Measurements from ENCODE around the gene CHRNB4.
A peak's percentile ranks its signal among the peaks of the same experiment; 100 is the strongest.

Gene CHRNB4

DNA sequence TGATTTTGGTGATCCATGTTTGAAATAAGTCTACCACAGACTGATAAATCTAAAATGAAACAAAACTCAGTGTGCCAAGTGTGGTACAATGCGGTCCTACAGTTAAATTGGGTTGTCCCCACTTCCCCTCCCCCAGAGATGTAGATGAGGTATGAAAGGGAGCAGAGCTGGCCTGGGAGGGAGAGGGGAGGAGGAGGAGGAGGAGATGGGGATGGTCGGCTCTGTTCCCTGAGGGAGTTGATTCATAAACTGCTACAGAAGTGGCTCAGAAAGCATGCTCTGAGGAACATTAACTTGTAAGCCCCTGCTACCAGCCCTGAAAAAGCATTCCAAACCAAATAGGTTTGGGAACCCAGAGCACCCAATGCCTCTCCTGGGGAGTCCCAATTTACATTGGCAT lies 28.0 kb upstream of the CHRNB4 start:
- DNase-seq (ENCODE audit: low read depth in 2 of 2, low spot score in 1 of 2): no peak

DNA sequence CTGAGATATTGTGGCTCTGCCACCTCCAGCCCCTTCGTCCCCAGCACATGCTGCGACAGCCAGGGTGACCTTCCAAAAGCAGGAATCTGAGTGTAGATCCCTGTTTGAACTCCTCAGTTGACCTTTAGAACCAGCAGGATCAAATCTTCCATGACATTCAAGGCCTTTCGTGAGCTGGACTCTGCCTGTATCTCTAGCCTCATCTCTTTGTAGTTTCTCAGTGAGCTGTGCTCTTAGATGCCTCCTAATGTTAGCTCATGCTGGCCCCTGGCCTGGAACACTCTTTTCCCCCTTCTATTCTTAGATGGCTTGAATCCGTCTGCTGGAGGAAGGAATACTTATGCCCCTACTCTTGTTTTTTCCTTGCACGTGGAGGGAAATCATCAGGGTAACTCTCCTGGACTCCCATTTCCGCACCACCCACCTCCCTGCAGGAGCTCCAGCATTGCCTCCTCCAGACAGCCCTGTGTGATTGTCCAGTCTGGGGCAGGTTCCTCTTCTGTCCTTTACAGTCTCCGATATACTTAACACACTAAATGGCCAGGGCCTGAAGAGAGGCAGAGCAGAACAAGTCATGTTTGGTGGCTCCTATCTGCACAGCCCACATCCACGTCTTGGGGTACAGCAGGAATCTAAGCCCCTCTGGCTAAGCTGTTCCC lies 26.7 kb upstream of the CHRNB4 start:
- no peak for DNase-seq (ENCODE audit: low read depth in 2 of 2, low spot score in 1 of 2)

DNA sequence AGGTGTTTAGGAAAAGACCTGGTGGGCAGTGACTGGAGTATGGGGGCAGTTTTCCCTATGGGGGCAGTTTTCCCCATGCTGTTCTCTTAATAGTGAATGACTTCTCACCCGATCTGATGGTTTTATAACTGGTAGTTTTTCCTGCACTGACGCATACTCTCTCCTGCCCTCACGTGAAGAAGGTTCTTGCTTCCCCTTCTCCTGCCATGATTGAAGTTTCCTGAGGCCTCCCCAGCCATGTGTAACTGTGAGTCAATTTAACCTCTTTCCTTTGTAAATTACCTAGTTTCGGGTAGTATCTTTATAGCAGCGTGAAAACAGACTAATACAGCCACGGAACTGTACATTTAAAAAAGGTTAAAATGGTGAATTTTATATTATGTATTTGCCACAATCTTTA lies 25.0 kb upstream of the CHRNB4 start:
- DNase-seq (ENCODE audit: low read depth in 2 of 2, low spot score in 1 of 2): no peak

DNA sequence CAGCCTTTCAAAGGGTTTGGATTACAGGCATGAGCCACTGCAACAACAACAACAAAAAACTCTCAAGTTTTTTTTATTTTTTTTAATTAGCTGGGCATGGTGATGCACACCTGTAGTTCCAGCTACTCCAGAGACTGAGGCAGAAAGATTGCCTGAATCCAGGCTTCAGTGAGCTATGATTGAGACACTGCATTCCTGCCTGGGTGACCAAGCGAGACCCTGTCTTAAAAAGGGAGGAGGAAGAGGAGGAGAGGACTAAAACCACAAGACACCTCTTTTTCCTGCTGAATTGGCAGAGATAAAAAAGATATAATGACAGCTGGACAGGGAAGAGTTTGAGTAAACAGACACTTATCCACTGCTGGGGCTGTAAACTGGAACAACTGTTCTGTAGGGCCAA lies 22.7 kb upstream of the CHRNB4 start:
- no peak for DNase-seq (ENCODE audit: low read depth in 2 of 2, low spot score in 1 of 2)

DNA sequence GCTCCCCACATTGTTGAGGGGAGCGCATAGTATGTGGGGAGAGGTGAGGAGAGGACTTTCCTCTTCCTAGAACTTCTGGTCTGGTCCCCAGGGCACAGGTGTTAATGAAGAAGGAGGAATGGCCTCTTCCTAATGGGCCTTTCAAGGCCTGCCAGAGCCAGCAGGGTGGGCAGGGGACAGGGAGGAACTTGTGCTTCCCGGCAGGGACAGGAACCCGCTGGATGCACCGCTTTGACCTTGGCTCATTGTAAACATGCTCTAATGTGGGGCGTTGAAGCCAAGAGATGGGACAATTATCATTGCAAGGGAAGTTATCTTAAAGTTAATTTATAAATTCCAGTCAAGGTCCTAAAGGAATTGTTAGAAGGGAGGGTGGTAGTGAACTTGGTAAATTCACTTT lies 21.0 kb upstream of the CHRNB4 start:
- DNase-seq (ENCODE audit: low read depth in 2 of 2, low spot score in 1 of 2): no peak

DNA sequence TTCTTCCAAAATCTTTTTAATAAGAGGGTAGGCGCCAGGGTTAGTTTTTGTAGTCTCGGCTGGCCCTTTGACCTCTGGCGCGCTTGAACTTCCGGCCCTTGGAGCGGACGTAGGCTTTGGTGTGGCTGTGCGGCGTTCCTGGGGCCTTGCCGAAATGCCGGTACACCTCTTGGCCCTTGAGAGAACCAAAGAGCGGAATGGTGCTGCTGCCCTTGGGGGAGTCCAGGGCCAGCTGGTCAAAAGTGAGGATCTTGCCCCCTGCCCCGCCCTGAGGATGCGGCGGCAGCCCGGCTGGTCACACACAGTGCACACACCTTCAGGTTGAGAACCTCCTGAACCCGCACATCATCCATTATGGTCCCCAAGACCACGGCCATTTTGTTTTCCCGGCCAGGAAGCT lies 20.0 kb upstream of the CHRNB4 start:
- no peak for DNase-seq (ENCODE audit: low read depth in 2 of 2, low spot score in 1 of 2)

DNA sequence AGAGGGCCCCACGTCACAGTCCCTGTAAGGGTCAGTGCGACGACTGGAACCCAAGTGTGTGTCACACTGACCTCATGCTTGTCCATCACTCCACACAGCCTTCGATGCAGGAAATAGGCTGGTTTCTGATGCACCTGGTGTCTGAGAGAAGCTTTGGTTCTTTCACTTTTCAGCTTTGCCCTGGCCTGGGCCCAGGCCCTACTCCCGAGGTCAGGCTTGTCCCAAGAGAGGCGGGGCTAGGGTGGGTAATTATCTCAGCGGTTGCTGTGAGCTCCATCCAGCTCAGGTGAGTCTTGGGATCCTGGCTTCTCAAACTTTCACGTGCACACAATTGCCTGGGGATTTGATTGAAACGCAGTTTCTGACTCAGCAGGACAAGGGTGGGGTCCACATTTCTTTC lies 19.6 kb upstream of the CHRNB4 start:
- no peak for DNase-seq (ENCODE audit: low read depth in 2 of 2, low spot score in 1 of 2)

DNA sequence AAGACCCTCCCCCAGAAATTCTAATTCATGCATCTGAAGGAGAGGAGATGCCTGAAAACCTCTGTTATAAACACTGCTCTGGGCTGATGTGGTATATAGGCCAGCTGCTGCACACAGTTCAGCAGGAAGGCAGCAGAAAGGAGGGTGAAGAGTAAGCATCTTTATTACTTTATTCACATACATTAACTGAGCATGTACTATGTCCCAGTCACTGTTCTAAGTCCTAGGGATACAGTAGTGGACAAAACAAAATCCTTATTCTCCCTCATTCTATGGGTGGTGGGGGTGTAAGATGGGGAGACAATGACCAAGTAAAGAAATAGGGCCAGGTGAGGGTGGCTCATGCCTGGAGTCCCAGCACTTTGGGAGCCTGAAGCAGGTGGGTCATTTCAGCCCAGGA lies 17.8 kb upstream of the CHRNB4 start:
- DNase-seq (ENCODE audit: low read depth in 2 of 2, low spot score in 1 of 2): no peak

DNA sequence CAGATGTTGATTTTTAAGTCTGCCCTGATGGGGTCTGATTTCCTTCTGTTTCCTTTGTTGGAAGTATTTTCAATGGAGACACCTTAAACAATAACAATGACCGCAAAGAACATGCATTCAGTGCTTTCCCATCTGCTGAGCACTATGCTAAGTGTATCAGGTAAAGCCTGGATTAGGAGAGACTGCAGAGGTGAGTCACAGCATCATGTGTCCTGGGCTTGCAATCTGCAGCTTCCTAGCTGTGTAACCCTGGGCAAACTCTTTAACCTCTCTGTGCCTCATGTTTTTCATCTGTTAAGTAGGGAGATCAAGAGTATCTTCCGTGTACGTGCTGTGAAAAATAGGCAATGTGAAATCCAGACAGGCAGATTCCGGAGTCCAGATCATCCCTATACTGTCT lies 13.3 kb upstream of the CHRNB4 start:
- no peak for DNase-seq (ENCODE audit: low read depth in 2 of 2, low spot score in 1 of 2)

DNA sequence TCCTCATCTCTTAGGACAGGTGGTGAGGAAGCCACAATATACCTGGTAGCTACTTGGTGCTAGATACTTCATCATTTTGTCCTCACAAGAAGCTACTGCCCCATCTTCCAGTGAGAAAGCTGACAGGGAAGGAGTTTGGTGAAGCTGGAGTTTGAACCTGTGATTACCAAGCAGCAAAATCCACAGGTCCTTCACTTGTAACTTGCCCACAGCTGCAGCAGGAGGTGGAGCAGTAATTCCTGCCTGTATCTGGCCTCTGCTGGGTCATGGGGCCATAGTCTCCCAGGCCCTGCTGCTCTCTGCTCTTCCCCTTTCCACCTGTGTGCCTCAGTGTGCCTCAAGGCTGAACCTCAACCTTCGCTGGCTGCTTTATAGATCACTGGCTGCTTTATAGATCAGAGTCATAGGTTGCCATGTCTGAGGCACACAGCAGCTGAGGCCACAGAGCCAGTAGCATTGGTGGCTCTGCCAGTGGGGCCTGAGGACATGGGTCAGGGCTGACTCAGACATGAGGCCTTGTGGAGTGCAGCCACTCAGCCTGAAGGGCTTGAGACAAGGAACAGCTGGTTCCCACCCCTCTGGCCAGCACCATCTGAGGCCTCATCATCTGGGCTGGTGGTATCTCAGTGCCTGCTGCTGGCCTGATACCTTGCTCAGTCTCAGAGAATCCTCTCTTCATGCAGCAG lies 11.1 kb upstream of the CHRNB4 start:
- no peak for DNase-seq (ENCODE audit: low read depth in 2 of 2, low spot score in 1 of 2)

DNA sequence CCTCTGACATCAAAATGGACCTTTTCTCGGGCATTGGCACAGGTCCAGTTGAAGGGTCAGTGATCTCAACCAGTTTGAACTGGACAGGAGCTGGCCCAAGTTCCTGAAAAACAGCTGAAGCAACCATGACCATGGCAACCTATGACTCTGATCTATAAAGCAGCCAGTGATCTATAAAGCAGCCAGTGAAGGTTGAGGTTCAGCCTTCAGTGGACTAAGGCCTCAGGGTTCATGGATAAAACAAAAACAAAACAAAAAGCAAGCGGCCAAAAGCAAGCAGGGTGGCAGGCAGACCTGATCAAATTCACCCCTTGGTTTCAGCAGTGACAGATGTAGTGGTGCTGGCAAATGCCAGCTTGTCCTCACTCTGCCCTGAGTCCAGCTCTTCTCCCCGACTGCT lies 10.0 kb upstream of the CHRNB4 start:
- DNase-seq (ENCODE audit: low read depth in 2 of 2, low spot score in 1 of 2): no peak

DNA sequence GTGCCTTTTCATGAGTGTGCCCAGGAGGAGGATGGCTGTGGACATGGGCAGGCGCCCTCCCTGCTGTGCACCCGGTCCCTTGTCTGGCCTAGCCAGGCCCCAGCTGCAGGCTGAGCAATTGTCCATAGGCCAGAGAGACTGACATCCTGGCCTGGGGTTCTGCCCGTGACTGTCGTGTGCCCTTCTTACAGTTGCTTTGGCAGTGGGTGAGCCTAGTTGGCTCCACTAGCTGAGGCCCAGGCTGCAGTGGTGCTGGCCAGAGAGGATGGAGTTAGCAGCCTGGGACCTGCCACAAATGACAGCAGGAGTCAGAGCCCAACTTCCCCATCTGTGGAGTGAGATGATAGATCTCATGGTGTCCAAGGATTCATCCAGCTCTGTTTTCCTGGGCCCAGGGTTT lies 9.0 kb upstream of the CHRNB4 start:
- no peak for DNase-seq (ENCODE audit: low read depth in 2 of 2, low spot score in 1 of 2)

DNA sequence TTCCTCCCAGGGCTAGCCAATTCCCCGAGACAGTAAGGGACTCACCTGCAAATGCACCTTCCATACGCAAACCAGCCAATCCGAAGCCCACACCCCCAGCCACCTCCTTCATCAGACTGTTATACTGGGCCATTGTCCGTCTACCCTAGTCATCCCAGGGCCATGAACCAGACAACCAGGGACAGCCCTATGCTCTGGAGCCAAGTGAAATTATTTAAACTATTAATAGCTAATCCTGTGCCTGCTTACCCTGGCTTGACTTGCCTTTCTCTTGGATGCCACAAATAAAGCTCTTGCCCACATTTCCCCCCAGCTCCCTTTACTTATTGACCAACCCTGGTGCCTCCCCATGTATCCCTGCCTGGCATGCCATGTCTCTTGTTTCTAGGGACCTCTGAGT lies 4.0 kb upstream of the CHRNB4 start:
- no peak for DNase-seq (ENCODE audit: low read depth in 2 of 2, low spot score in 1 of 2)

DNA sequence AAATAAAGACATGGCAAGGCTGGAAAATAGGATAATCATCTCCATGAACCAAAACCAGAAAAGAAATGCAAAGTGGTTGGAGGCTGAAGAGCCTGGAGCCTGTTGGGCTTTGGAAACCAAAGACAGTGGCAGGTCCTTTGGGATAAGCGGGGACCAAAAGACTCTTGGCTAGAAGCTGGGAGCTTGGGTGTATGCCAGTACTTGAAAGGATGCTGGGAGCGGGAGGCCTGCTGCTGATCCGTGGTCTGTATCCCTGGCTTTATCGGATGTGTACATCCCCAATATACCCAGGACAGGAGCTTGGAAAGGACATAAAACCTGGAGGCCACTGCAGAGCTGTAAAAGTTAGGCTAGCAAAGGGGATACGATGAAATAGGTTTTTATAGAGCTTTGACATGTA lies 1.3 kb upstream of the CHRNB4 start:
- DNase-seq (ENCODE audit: low read depth in 2 of 2, low spot score in 1 of 2): no peak

DNA sequence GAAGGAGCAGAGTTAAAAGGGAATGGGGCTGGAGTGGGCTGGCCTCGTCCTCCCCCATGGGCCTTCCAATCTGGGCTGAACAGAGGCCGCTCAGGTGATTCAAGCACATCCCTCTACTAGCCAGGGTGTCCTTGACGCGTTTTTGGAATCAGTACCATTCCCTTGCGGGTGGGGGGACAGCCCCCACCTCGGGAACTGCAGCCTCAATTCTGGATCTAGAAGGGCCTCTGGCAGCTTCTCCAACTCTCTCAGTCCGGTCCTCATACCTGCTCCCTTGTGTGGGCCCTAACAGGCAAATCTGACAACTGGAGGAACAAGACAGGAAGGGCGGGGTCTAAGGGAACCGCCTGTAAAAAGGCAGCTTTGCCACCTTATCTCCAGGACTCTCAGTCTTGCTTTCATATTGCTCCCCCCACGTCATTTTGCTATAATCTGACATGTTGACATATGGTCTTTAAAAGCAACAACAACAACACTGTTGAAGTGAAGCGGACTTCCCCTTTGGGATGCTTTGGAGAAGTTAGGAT lies 802 bp upstream of the CHRNB4 start:
- no peak for DNase-seq (ENCODE audit: low read depth in 2 of 2, low spot score in 1 of 2)

DNA sequence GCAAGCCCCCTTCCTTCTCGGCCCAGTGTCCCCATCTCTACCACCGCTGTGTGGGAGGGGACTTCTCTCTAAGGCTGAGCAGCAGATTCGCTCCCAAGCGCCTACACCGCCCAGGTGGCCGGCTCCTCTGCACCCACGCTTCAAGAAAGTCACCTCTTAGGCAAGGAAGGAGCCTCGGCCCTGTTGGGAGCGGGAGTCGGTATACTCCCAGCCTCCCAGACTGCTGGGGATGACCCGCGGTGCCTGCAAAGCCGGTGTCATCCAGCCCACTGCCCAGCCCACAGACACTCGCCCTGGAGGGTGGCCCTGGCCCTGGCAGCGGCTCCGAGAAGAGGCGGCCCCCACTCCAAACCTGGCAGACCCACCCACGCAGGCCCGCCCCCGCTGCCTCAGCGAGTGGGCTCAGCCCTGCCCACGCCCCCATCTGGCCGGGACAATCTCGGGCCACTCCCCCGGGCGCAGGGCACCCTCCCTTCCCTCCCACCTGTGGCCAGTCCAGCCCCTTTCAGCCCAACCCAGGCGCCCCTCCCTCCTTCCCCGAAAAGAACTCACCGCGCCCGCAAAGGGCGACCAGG lies 396 bp downstream of the CHRNB4 start:
- DNase-seq (ENCODE audit: low read depth in 2 of 2, low spot score in 1 of 2): no peak

DNA sequence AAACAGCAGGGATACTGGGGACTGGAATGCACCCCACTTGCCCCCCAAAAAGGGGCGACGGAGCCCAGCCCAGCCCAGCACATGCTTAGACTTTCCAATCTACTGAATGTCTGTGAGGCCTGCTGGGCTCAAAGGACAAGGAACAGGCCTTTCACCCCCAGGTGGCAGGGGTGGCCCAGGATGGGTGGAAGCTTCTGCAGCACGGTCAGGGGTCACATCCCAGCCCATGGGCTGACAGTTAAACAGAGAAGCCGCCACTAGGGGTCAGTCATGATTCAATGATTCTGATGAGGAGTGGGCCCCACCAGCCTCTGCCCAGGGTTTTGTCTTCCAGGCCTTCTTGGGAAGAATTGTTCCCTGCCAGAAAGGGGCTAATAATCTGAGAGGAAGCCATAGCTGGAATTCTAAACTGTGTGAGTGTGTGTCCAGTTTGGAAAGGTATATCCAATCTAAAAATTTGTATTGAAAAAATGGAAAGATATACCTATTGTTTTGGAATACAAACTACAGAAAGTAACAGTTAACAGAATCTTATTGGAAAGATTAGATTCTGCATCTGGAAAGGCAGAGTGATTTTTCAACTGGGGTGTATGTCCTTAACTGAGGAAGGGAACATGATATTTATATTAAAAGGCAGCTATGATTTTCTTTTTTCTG lies 2.2 kb downstream of the CHRNB4 start:
- peak in 1 of 2 donors; percentile 12 for DNase-seq (ENCODE audit: low read depth in 2 of 2, low spot score in 1 of 2)

DNA sequence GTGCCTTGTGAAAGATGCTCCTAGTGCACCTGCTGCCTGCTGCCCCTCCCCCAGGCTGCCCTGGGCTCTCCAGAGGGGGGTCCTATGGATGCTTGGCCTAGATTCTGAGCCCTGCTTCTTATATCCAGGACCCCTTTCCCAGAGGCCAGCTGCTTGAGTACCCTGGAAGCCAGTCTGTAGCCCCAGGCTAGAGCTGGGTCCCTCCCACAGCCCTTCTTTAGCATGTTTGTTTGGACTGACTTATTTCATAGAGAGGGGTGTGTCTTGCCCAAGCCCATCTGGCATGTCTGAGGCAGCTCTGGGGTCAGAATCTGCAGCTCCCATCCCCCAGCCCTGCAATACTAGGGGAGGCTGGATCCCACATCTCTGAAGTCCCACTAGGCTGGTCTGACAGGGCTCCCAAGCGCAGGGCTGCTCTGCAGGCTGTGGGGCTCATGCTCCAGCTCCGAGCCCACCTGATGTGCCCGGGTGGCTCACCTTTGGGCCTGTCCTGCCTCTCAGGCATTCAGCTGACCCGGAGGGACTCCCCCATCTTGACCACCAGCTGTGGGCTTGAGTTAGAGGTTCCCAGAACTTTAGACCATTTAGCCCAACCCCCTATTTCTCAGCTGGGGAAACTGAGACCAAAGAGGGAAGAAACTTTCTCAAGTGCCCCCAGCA lies 3.1 kb downstream of the CHRNB4 start:
- DNase-seq (ENCODE audit: low read depth in 2 of 2, low spot score in 1 of 2): no peak

DNA sequence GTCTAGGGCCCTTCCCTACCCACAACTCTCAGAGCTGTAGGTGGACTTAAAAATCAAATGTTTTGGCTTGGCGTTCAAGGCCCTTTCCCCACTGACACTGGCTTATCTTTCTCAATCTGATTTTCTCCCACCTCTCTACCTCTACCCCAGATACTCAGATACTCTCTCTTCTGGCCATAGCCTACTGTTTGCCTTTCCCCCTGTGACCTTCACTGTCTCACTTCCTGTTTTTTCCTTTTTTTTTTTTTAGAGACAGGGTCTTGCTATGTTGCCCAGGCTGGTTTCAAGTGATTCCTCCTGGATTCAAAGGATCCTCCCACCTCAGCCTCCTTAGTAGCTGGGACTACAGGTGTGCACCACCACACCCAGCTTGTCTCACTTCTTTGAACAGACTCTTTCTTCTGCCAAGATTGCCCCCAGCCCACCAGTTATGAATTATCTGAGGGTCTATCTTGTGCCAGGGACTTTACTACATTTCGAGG lies 4.6 kb downstream of the CHRNB4 start:
- DNase-seq (ENCODE audit: low read depth in 2 of 2, low spot score in 1 of 2): no peak

DNA sequence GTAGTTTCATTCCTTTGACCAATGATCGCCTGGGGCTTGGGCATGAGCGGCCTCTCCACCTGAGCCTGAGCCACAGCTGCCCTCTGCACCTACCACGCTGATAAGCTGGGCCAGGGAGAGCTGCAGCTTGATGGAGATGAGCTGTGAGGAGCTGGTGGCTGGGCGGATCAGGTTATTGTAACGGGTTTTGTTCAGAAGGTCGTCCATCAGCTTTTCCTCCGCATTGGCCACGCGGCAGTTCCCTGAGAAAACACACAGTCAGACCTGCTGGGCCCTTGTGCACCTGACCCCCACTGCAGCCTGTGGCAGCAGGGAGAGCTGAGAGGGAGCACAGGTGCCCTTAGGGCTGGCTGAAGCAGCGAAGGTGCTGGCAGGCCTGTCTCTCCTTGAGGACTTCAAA lies 5.7 kb downstream of the CHRNB4 start:
- no peak for DNase-seq (ENCODE audit: low read depth in 2 of 2, low spot score in 1 of 2)
